ENCODE results near the gene TMEM217.
A peak's percentile ranks its signal among the peaks of the same experiment; 100 is the strongest.

The TMEM217 gene

DNA sequence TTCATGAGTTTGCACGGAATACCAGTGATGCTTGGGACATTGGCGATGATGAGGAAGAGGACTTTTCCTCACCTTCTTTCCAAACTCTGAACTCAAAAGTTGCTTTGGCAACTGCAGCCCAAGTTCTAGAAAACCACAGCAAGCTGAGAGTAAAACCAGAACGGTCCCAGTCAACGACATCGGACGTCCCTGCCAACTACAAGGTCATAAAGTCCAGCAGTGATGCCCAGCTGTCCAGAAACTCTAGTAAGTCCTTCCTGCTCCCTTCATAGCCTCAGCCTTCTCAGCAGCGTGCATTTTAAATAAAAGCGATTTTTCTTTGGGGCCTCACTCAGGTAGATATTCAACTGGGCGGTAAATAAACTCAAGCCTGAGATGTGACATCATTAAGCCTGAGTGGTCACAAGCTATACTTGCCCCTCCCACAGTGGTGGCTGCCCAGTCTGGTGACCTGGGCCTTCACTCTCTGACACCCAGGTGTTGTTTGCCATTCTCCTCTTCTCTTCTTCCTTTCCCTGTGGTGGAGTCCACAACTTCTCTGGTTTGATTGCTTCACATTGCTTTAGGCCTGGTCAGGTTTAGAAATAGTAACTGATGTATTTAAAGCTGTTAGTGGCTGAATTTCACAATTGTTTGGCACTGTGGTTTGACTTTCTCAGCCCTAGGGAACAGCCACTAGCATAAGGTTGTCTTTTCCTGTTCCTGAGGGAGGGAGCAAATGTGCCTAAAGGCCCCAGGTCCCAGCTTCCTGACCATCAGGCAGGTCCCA, 21.6 kb upstream of the TMEM217 start:
- peak; percentile 13 to 28 (median 22) for DNase-seq

DNA sequence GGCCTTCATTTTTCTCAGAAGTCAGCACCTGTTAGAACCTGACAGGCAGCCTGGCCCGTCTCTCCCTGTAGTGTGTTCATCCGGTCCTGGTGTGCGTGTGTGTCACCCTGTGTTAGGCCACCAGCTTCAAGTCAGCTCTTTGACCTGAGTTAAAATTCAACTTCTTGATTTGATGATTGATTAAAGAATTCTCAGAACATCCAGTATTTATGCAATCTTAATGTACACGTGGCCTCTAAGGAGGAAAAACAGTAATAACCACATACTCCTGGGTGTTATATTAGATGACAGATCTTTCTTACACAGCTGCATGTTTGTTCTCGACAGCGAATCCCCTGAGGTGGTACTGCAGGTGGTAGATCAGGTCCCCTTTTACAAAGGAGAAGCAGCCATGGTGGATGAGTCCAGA, 19.1 kb upstream of the TMEM217 start:
- no peak for DNase-seq

DNA sequence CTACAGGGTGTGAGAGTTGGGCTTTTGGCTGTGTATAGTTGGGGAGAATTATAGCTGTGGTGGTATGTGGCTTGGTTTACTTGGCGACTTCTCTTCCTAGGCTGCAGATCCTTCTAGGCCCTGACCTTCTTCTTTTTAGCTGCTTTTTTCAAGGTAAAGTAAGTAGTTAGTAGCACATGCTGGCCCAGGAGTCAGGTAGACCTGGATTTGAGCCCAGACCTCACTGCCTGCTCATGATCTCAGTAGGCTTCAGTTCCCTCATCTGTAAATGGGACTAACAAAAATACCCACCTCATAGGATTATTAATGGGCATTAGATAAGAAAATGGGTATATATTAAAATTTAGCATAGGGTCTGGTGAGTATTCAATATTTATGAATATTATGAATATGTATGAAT, 17.4 kb upstream of the TMEM217 start:
- no peak for DNase-seq

DNA sequence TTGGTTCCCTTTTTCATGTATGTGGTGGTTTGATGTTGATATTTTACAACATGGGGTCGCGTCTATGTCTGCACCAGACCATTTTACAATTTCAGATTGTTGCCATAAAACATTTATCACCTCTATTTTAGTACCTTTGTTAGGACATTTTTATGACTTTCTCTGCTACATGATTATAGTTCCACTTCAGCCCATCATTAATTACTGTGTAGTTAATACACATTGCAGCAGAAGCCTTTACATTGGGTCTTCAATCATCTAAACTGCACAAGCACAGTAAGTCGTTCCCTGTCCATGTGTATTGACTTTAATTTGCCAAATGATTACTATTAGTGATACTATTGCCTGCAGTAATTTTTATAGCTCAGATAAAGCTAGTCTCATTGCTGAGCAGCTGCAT, 15.7 kb upstream of the TMEM217 start:
- no peak for DNase-seq

DNA sequence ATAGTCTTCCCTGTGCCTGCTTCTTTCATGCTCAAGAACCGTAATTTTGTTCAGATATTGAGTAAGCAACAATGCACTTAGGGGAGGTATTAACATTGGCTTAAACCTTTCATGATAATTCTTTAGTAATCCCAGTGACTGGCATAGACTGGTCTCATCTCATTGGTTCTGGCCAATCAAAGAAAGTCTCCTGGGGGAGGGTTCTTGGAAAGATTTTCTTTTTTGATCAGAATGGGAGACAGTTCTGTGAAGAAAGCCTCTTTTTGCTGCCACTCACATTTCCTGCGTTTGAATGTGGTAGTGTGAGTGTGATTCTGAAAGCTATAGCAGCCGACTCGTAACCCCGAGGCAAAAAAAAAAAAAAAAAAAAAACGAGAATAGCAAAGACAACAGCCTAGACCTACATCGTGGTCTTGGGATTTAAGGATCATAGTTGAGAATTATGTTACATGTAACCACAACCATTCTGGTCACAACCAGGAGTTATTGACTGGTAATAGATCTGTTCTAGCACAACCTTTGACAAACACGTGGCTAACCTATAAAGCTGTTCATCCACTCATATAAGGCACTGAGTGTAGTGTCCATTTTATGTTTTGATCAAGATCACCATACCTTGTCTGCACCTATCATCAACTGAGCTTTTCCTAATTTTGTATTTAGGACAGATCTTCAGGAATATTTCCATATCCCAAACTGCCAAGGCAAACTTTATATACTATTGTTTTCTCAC, 15.1 kb upstream of the TMEM217 start:
- DNase-seq, result no peak

DNA sequence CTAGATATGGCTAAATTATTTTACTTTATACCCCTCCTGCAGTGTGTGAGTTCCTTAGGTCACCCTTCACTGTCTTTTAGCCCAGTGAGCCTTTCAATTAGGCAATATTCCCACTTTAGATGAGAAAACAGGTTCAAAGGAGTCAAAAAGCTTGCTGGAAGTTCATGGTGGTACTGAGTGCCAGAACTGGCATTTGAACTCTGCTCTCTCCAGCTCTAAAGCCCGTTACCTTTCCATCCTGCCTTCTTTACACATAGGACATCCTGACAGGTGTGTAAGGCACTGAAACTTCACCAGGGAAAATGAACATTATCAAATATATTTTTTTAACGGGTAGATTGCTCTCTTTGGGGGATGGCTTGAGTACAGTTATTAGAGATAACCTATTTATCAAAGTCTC, 11.2 kb upstream of the TMEM217 start:
- no peak for DNase-seq

DNA sequence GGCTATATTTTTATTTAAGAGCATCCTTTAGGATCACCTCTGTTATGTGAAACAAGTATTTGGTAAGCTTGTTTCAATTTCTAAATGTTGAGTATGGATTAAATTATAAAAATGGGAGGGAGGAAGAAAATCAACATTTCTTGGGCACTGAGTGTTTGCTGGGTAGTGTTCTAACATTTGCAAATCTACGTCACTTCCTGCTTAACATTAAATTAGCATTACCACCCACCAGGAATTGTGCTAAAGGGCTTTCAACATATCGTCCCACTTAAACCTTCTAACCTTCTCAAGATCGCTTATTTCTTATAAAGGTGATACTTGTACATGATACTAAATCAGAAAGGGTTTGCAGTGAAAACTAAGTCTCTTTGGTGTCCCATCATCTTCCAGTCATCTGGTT, 7.9 kb upstream of the TMEM217 start:
- DNase-seq, result no peak

DNA sequence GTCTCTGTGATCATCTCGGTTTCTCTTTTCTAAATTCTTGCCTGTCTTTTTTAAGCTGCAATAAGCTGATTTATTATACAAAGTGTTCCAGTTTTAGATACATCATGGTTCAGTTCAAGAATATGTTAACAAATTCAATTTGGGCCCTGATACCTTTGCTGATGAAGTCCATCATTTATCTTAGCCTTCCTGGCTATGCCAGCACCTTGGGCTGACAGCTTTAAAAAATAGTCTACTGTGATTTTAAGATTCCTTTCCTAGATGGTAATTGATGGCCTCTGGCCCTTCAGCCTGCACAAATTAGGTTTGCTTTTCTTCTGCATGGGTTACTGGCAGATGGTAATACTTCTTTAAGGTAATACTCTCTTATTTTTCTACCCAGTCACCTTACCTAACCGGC, 7.1 kb upstream of the TMEM217 start:
- no peak for DNase-seq

DNA sequence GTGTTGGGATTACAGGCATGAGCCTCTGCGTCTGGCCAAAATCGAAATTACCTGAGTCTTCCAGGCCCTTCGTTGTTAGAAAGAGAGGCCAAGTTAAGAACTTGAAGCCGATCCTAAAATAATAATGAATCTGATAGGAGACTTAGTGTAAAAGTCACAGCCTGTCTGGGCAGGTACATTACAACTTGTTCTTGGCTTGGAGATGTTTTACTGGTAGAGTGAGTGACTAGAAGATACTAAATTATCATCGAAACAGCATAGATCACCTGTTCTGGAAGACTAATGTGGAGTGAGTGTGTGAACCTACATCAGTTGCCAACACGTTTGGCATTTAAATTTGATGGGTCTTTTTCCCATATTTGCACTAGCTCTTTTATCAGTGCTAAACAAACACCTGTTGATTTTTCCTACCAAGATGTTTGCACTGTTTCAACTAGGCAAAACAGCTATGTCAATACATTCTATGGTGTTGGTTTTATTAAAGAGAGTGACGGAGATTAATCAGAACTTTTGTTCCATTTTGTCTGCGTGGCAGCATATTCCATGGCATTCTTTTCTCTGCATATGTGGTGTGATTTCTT, 4.6 kb upstream of the TMEM217 start:
- no peak for DNase-seq

DNA sequence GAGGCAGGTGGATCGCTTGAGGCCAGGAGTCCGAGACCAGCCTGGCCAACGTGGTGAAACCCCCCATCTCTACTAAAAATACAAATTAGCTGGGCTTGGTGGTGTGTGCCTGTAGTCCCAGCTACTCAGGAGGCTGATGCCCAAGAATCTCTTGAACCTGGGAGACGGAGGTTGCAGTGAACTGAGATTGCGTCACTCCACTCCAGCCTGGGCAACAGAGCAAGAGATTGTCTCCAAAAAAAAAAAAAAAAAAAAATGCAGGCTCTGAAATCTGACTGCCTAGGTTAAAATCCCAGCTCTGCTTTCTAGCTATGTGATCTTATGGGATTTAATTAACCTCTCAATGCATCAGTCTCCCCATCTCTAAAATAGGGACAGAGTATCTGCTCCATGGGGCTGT, 3.3 kb upstream of the TMEM217 start:
- DNase-seq, result no peak

DNA sequence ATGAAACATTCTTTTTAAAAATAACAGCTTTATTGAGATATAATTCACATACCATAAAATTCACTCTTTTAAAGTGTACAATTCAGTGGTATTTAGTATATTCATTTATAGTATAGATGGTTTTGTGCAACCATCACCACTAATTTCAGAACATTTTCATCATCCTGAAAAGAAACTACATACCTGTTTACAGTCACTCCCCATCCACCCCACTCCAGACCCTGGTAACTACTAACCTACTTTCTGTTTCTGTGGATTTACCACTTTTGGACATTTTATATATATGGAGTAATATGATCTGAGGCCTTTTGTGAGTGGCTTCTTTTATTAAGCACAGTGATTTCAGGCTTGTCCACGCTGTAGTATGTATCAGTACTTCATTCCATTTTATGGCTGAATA, 2.5 kb upstream of the TMEM217 start:
- no peak for DNase-seq

DNA sequence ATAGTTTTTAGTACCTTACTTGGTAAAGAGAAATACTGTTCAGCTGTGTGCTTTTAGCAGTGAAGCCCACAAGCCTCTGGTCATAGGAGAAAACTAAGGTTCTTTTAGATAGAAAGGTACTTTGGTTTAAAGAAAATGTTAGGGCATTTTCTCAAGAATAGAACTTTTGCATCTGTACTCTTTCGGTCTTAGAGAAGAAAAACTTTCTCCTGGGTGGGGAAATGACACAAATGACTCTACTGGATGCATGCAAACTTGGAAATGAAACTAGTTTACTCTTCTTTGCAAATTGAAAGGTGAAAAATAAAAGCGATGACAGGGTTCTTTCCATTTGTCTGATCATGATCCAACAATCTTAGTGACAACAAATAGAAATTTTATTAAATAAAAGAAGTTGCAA, 2.1 kb upstream of the TMEM217 start:
- peak in 2 of 3 donors; percentile 24 to 68 for DNase-seq

DNA sequence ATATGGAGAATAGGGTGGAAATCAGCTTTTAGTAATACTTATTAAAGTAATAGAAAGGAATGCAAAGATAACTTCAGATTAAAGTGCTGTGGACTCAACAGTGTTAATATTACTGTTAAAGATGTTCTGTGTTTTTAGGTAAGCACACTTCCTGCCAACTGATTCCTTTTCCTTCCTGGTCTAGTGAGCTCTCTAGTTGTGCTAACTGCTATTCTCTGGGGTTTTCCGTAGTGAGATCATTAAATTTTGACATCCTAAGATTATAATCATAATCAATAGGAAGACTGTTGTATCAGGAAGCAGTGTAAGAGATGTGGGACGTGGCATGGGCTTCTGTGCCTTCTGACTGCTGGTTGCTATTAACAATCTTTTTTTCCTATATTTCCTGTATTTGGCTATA, 1.2 kb upstream of the TMEM217 start:
- DNase-seq, result peak; percentile 61 to 86 (median 76)

DNA sequence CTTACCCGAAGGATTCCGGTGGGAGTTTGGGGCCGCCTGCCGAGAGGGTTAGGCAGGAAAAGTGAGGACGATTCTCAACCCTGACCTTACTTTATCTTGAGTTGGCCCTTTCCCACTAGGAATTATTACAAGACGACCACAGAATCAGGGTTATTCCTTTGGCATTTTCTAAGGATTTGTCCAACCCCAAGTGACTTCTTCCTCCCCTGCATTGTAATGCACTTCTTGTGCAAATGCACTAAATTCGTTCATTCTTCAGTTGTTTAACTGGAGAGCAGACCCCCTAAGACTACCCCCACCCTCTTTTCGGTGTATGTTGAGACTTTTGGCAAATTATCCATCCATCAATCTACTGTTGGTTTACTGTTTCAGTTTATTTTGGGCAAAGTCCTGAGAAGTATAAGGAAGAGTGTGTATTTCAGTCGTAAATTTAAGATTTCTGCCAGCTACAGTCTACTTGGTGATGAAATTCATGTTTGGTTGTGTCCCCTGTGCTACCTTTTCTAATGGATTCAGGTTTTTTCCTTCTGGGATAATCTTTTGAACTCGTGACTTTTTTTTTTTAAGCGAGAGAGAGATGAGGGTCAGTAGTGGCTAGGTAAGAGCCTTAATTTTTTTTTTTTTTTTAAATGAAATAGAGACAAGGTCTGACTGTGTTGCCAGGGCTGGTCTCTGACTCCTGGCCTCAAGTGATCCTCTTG, 611 bp upstream of the TMEM217 start:
- peak in 1 of 3 donors; percentile 18 for DNase-seq

DNA sequence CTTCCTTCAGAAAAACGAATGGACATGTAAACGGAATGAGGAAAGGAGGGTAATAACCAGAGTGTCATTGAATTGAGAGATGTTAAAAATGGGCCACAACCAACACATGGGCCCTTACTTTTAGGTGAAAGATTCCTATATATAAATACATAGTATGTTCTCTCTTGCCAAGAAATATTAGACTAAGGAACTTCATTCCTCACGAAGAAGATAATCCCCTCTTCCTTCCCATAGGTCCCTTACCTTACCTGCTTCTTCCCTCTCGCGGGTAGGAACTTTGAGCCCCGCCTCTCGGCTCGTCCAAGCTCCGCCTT, 667 bp downstream of the TMEM217 start:
- no peak for DNase-seq

DNA sequence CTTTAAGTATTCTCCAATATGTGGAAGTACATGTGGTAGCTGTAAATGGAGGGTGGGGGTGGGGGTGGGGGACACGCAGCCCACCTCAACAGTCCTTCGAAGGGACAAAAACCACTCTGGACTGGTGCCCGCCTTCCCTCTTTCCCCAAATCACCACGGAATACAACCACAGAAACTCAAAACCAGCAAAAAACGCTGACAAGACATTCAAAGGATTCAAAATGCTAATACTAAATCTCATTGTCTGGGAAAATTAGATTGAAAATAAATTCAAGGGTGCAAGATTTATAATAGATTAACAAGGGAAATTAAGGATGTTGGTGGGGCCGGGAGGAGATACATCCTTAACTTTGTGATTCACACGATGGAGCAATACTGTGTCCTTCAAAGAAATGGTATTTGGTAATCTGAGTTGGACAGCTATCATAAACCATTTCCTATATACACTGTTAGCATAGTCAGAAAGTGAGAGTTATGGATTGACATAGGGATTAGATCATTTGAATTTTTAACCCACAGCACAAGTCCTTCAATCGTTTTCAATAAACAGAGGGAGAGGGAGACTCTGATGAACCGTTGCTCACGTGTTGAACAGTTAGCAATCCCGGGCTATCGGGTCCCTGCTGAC, 1.1 kb downstream of the TMEM217 start:
- peak; percentile 57 to 91 (median 83) for DNase-seq

DNA sequence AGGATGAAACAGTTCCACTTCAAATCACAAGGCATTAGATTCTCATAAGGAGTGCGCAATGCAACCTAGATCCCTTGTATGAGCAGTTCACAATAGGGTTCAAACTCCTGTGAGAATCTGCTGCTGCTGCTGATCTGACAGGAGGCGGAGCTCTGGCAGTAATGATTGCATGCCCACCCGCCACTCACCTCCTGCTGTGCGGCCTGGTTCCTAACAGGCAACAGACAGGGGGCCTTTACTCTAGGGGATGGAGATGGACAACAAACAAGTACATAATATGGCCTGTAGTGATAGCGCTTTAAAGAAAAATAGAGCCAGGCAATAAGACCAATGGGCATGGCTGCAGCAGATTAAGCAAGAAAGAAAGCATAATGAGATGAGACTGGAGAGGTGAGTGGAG, 3.1 kb downstream of the TMEM217 start:
- no peak for DNase-seq

DNA sequence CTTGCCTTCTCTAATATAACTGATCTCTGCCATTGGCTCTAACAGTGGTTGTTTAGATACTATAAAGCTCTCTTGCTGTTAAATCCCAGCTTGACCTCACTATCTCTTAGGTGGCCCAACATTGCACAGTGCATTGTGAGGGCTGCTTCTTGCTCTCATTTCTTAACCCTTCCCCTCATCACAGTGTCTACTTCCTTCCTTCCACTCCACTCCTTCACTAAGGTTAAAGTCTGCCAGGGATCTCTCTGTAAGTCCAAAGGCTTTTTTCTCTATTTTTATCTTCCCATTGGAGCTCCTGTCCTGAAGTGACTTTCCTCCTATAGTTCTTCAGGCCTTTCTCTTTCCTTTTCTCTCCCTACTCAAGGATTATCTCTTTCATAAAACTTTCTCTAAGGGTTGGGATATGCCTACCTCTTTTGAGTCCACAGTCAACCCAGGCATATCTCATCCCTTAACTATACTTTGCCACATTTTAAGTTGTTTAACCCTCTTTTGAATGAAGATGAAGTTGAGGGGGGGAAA, 4.4 kb downstream of the TMEM217 start:
- peak in 1 of 3 donors; percentile 18 for DNase-seq

DNA sequence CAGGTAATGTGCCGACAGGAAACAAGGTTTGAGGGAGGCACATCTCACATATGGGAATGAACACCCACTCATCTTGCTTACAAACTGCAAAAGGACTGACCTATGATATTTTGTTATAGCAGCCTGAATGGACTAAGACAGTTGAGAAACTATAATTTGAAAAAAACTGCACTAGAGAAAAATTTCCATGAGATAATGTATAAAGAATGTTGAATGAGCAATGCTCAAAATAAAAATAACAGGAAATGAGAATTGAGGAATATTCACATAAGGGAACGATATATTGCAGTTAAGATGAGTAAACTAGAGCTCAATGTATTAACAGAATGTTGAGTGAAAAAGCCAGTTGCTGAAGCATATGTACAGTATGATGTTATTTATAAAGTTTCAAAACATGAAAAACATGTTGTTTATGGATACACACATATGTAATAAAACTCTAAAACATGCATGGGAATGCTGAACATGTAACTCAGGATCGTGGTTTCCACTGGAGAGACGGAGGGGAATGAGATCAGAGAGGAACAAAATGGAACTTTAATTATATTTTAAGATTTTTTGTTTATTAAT, 6.6 kb downstream of the TMEM217 start:
- DNase-seq, result peak in 1 of 3 donors; percentile 54

DNA sequence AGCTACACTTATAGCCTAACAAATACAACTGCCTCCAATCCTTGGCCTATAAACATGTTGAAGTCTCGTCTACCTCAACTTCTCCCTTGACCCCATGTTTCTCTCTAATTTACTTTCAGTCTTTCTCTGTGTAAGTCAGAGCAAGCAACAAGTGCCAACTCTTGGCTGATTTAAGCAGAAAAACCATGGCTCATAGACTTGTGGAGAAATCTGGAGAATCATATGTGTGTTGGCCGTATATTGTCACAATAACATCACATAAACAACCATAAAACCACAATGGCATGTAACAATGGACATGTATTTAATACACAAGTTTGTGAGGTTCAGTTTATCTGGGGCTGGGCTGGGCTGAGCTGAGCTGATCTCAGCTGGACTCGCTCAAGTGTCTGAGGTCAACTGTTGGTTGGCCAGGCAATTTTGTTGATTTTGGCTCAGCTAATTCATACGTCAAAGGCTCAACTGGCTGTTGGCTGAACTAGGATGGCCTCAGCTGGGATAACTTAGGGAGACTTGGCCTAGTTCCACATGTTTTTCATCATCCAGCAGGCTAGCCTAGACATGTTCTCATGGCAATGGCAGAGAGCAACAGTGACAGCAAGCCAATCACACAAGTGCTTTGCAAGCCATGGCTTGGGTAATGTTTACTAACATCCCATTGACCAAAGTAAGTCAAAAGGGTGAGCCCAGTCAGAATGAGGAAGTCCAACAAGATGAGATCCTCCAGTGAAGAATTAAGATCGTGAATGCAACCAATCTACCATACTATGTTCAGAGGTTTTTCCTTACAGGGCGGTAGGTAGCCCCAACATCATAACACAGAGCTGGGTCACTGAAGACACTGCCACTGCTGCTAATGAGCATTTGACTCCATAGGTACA, 13.3 kb downstream of the TMEM217 start:
- peak; percentile 43 to 57 (median 49) for DNase-seq

DNA sequence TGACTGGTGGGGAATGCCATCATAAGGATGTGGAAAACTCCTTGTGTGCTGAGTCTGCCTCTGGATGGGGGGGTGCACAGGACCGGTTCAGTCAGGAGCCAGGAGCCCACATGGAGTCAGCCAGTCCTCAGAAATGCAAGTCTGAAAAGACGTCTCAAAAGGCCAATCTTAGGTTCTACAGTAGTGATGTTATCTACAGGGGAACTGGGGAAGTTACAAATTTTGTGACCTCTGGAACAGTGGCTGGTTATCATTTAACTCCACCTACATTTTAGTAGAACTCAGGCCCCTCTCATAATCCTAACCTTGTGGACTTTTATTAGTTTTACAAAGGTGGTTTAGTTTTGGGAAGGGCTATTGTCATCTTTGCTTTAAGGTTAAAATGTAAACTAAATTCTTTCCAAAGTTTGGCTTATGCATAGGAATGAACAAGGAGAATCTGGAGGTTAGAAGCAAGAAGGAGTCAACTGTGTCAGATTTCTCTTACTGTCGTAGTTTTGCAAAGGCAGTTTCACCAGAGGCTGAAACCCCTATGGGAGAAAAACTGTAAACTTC, 14.1 kb downstream of the TMEM217 start:
- peak in 1 of 3 donors; percentile 16 for DNase-seq

All from suppressor macrophage treated with lipopolysaccharide for 1 hour (primary cell).